SU-DHL-6 (cell line): ENCODE data around the gene SHROOM2.

Experiments
- H2AFZ ChIP-seq: fragments of 200-600 bp; sonication (generic); 2 replicates; pipeline ENCODE4 v1.6.1; 2014; ENCODE audit warnings: low read depth, mild to moderate bottlenecking, moderate library complexity, mixed read lengths, antibody characterized with exemption, low read length; ENCODE audit not compliant: severe bottlenecking
- H3F3A ChIP-seq: fragments of 200-600 bp; shearing (Covaris generic); 2 replicates; pipeline ENCODE4 v1.6.0; 2016; ENCODE audit warnings: antibody characterized with exemption, mild to moderate bottlenecking; ENCODE audit not compliant: insufficient read depth
- H3K27ac ChIP-seq: fragments of 200-600 bp; sonication (generic); 2 replicates; pipeline ENCODE4 v1.5.1; 2016; ENCODE audit warnings: low read depth, mild to moderate bottlenecking, low read length, moderate library complexity, mixed read lengths
- H3K27me3 ChIP-seq: fragments of 200-600 bp; sonication (generic), shearing (Covaris generic); 2 replicates; pipeline ENCODE4 v1.6.0; 2014; ENCODE audit warnings: mild to moderate bottlenecking, low read length
- H3K36me3 ChIP-seq: fragments of 200-600 bp; sonication (generic); 2 replicates; pipeline ENCODE4 v1.6.1; 2014; ENCODE audit warnings: mild to moderate bottlenecking, low read length, mixed read lengths
- H3K4me2 ChIP-seq: fragments of 300-600, 200-600 bp; shearing (Covaris generic), sonication (generic); 2 replicates; pipeline ENCODE4 v1.6.0; 2014; ENCODE audit warnings: low read length, low read depth, mild to moderate bottlenecking; ENCODE audit not compliant: poor library complexity, severe bottlenecking
- H3K4me3 ChIP-seq: fragments of 200-600 bp; sonication (generic); 2 replicates; pipeline ENCODE4 v1.5.1; 2014; ENCODE audit warnings: antibody characterized with exemption, low read length, mild to moderate bottlenecking, mixed read lengths; ENCODE audit not compliant: insufficient read depth, poor library complexity, severe bottlenecking
- H3K79me2 ChIP-seq: fragments of 200-600 bp; sonication (generic); 2 replicates; pipeline ENCODE4 v1.6.1; 2014; ENCODE audit warnings: mild to moderate bottlenecking, low read length, moderate library complexity; ENCODE audit not compliant: insufficient read depth
- H3K9ac ChIP-seq: fragments of 200-600 bp; sonication (generic); 2 replicates; pipeline ENCODE4 v1.7.0; 2014; ENCODE audit warnings: mild to moderate bottlenecking, low read length
- H3K9me2 ChIP-seq: fragments of 200-600 bp; sonication (generic); replicated peaks from 2 replicates; pipeline ENCODE4 v1.6.1; 2014; ENCODE audit warnings: low read length; ENCODE audit not compliant: insufficient read depth
- H3K9me3 ChIP-seq: fragments of 200-600 bp; sonication (generic); 2 replicates; pipeline ENCODE4 v1.6.1; 2014; ENCODE audit warnings: low read length, mixed read lengths; ENCODE audit not compliant: insufficient read depth
- H4K20me1 ChIP-seq: fragments of 200-600 bp; sonication (generic); 2 replicates; pipeline ENCODE4 v1.6.1; 2014; ENCODE audit warnings: low read depth, mild to moderate bottlenecking, antibody characterized with exemption, low read length, moderate library complexity, mixed read lengths
- CTCF ChIP-seq: fragments of 200-600 bp; sonication (generic); IDR thresholded peaks from one replicate; pipeline ENCODE4 v1.5.1; 2017; ENCODE audit warnings: antibody characterized with exemption, mild to moderate bottlenecking, low read length, moderate library complexity; ENCODE audit not compliant: insufficient read depth, poor library complexity, severe bottlenecking
- EZH2phosphoT487 ChIP-seq: fragments of 200-600 bp; sonication (generic), shearing (Covaris generic); conservative IDR thresholded peaks from 2 replicates; pipeline ENCODE4 v1.6.1; 2018; ENCODE audit warnings: mild to moderate bottlenecking, antibody characterized with exemption, low read length, moderate library complexity, mixed read lengths

The SHROOM2 gene

GRCh38 chrX:9927698-9928482 is 141.7 kb downstream of the SHROOM2 start:
- Histone ChIP-seq H3K27ac (no peak overlapping the region), H3K4me3 (no peak overlapping the region), H3K9me2 (no peaks in the 10 kb centered on the region), H2AFZ (no peak overlapping the region), H3F3A (no peaks in the 10 kb centered on the region), H3K4me2 (no peak overlapping the region), H3K9me3 (no peaks in the 10 kb centered on the region), H3K36me3 (no peaks in the 10 kb centered on the region), H3K79me2 (no peaks in the 10 kb centered on the region), H4K20me1 (no peaks in the 10 kb centered on the region), H3K27me3 (no peaks in the 10 kb centered on the region), H3K9ac (no peak overlapping the region)
- no peak for TF ChIP-seq CTCF
- TF ChIP-seq EZH2phosphoT487: no peak

GRCh38 chrX:9935436-9935835 is 149.2 kb downstream of the SHROOM2 start:
- no peaks in the 10 kb centered on the region for H3K36me3 ChIP-seq
- no peak overlapping the region for H3K4me2 ChIP-seq
- no peak overlapping the region for H3K4me3 ChIP-seq
- H3K27ac ChIP-seq: no peak overlapping the region
- H2AFZ ChIP-seq: no peak overlapping the region
- no peaks in the 10 kb centered on the region for H3K9me3 ChIP-seq
- H4K20me1 ChIP-seq: no peaks in the 10 kb centered on the region
- H3F3A ChIP-seq: no peaks in the 10 kb centered on the region
- H3K9me2 ChIP-seq: no peaks in the 10 kb centered on the region
- TF ChIP-seq EZH2phosphoT487 (no peak), CTCF (no peak)
- H3K79me2 ChIP-seq: no peaks in the 10 kb centered on the region
- no peak overlapping the region for H3K9ac ChIP-seq
- no peaks in the 10 kb centered on the region for H3K27me3 ChIP-seq

GRCh38 chrX:9937761-9938160 is 151.5 kb downstream of the SHROOM2 start:
- no peaks in the 10 kb centered on the region for H3K9me2 ChIP-seq
- no peak overlapping the region for H3K4me2 ChIP-seq
- H3K4me3 ChIP-seq: no peak overlapping the region
- no peaks in the 10 kb centered on the region for H3K36me3 ChIP-seq
- H3K27ac ChIP-seq: no peak overlapping the region
- H2AFZ ChIP-seq: no peak overlapping the region
- H3K9me3 ChIP-seq: no peaks in the 10 kb centered on the region
- no peak for TF ChIP-seq CTCF
- TF ChIP-seq EZH2phosphoT487: no peak
- H4K20me1 ChIP-seq: no peaks in the 10 kb centered on the region
- H3K9ac ChIP-seq: no peak overlapping the region
- H3K27me3 ChIP-seq: no peaks in the 10 kb centered on the region
- H3K79me2 ChIP-seq: no peaks in the 10 kb centered on the region
- H3F3A ChIP-seq: peaks cover 4% of the 10 kb centered on the region; the same call in 1 of the 2 replicates
